CD8-positive, alpha-beta memory T cell (primary cell): ENCODE results near the gene SPACA5. TPM values are rescaled to one million over a fixed set of nuclear protein-coding genes. Genes with fewer than 3 reads are reported as not detected.

Source experiments
- CTCF ChIA-PET: fragments of 350-600 bp; sonication (Branson Sonifier 250); formaldehyde crosslinking; loops from one replicate; lab custom pipeline; 2021; ENCODE audit warnings: antibody characterized with exemption; lab: Charles Lee
- POLR2A ChIA-PET: fragments of 350-600 bp; sonication (Branson Sonifier 250); formaldehyde crosslinking; loops from one replicate; lab custom pipeline; 2021; ENCODE audit warnings: antibody characterized with exemption; lab: Charles Lee
- DNase-seq, 5 donors: peaks; one replicate each; pipeline versions ENCODE4 v3.0.0 to v3.0.0-alpha.2; 2020 to 2022; ENCODE audit warnings: mixed read lengths in 1 of 5
- H3K27ac ChIP-seq: one replicate; pipeline ENCODE4 v1.7.0; 2013; ENCODE audit warnings: low read depth, mild to moderate bottlenecking, low read length, moderate library complexity
- H3K27me3 ChIP-seq: 2 replicates; pipeline ENCODE4 v1.7.0; 2013; ENCODE audit warnings: low read length, mild to moderate bottlenecking; ENCODE audit not compliant: insufficient read depth, poor library complexity, severe bottlenecking
- H3K36me3 ChIP-seq: 2 replicates; pipeline ENCODE4 v1.7.0; 2013; ENCODE audit warnings: mild to moderate bottlenecking, low read length, moderate library complexity; ENCODE audit not compliant: insufficient read depth
- H3K4me1 ChIP-seq: 2 replicates; pipeline ENCODE4 v1.7.0; 2013; ENCODE audit warnings: mild to moderate bottlenecking, low read length, moderate library complexity; ENCODE audit not compliant: insufficient read depth
- H3K4me3 ChIP-seq: 2 replicates; pipeline ENCODE4 v1.7.0; 2013; ENCODE audit warnings: mild to moderate bottlenecking, low read length
- H3K9me3 ChIP-seq: 2 replicates; pipeline ENCODE4 v1.7.0; 2013; ENCODE audit warnings: mild to moderate bottlenecking, low read length
- H3K27ac Mint-ChIP-seq, 8 donors: one replicate each; pipeline ENCODE4 v1.8.0; 2020 to 2021; ENCODE audit warnings: mixed read lengths in 8 of 8, mild to moderate bottlenecking in 6 of 8, inconsistent platforms in 3 of 8, moderate library complexity in 3 of 8
- H3K27me3 Mint-ChIP-seq, 2 donors: one replicate each; pipeline ENCODE4 v1.8.0; 2020 to 2021; ENCODE audit warnings: mixed read lengths in 2 of 2, mild to moderate bottlenecking in 1 of 2, moderate library complexity in 1 of 2
- H3K36me3 Mint-ChIP-seq, 3 donors: one replicate each; pipeline ENCODE4 v1.8.0; 2020 to 2021; ENCODE audit warnings: mixed read lengths in 3 of 3, inconsistent platforms in 1 of 3, mild to moderate bottlenecking in 1 of 3
- H3K4me1 Mint-ChIP-seq, 3 donors: one replicate each; pipeline ENCODE4 v1.8.0; 2020 to 2021; ENCODE audit warnings: mixed read lengths in 3 of 3, inconsistent platforms in 1 of 3, mild to moderate bottlenecking in 1 of 3
- H3K4me3 Mint-ChIP-seq, 7 donors: one replicate each; pipeline ENCODE4 v1.8.0; 2020 to 2021; ENCODE audit warnings: mixed read lengths in 7 of 7, mild to moderate bottlenecking in 6 of 7, moderate library complexity in 4 of 7, inconsistent platforms in 2 of 7
- H3K9me3 Mint-ChIP-seq, 5 donors: one replicate each; pipeline ENCODE4 v1.8.0; 2020 to 2022; ENCODE audit warnings: mixed read lengths in 5 of 5, mild to moderate bottlenecking in 3 of 5, moderate library complexity in 2 of 5, inconsistent platforms in 1 of 5
- polyA plus RNA-seq: library from polyadenylated mRNA; unstranded; fragments of 300-500 nt; fragmentation: Illumina TruSeq; gene quantifications from one replicate; pipeline ENCODE4 v1.2.3, GENCODE V29; 2021
- total RNA-seq, 2 experiments: library from RNA; stranded (reverse); gene quantifications; one replicate each; pipeline ENCODE4 v1.2.3, GENCODE V29; 2021

SPACA5 gene
- total and polyA plus RNA-seq, 3 experiments from 2014 or later = not detected

DNA sequence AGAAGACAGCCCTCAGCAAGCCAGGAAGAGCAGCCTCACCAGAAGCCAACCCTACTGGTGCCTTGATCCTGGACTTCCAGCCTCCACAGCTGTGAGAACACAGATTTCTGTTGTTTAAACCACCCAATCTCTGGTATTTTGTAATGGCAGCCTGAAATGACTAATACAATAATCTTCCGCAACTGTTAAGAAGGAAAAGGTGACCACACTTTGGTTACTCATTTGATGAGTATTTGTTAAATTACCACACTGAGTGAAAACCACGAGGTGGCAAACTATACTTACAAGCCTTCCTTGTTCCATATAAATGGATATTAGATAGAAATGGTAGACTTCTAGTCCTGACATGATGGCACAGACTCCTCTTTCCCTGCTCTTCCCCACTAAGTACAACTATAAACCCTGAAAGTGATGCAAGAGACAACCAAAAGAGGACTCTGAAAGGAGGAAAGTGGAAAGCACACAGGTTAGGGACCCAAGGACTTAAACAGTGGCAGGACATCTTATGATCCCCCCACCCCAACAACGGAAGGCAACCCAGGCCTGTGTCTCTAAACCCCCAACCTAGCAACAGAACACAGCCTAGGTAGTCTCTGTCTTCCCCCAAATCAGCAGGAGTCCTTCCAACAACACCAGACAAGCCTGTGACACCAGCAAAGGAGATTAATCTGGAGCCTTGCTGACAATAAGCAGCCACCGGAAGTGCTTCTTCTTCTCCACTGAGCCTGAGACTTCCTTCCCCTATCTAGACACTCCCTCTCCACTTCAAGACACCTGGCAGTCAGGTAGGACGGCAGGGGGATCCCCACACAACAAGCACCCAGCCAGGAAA is 15.3 kb upstream of the SPACA5 start:
- Histone ChIP-seq H3K36me3 (peaks cover 5% of the 10 kb centered on the region), H3K4me1 (peaks cover 13% of the 10 kb centered on the region), H3K27me3 (no peaks in the 10 kb centered on the region), H3K4me3 (no peak overlapping the region), H3K9me3 (no peaks in the 10 kb centered on the region), H3K27ac (no peak overlapping the region)
- peak in 1 of 5 donors; percentile 3 for DNase-seq
- Mint-ChIP-seq H3K9me3 (peaks cover 0 to 2% (median 0%) of the 10 kb centered on the region in 5 donors), H3K4me3 (peak overlapping the region in 1 of 7 donors; percentile 18), H3K36me3 (peaks cover 10 to 75% (median 20%) of the 10 kb centered on the region in 3 donors), H3K27ac (peak overlapping the region in 6 of 8 donors; percentile 8 to 72 (median 42)), H3K4me1 (peaks cover 18 to 41% (median 39%) of the 10 kb centered on the region in 3 donors), H3K27me3 (no peaks in the 10 kb centered on the region)
- POLR2A ChIA-PET = interaction anchor here (0.6 kb wide), 1 partner anchor 722 kb away, joined by 3 read pairs; no protein-coding TSS in a partner anchor
- CTCF ChIA-PET = no interaction called here

DNA sequence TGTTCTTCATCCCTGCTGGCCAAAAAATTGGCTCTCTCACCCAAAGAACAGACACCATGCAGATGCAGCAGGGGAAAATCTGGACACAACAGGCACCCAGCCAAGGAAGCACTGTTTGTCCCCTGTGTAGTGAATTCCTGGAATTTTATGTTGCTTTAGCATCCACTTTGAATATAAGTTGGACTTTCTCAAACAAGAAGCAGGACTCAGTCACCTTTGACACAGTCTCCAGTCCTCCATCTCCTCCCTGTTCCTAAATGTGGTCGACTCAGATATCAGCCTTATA is 14.8 kb upstream of the SPACA5 start:
- Mint-ChIP-seq H3K27me3 (no peaks in the 10 kb centered on the region), H3K9me3 (peaks cover 0 to 2% (median 0%) of the 10 kb centered on the region in 5 donors), H3K36me3 (peaks cover 9 to 75% (median 18%) of the 10 kb centered on the region in 3 donors), H3K4me3 (no peak overlapping the region), H3K4me1 (peaks cover 18 to 41% (median 39%) of the 10 kb centered on the region in 3 donors), H3K27ac (peak overlapping the region in 3 of 8 donors; percentile 8 to 59 (median 24))
- ChIA-PET POLR2A (no interaction called here), CTCF (no interaction called here)
- no peaks in the 10 kb centered on the region for H3K9me3 ChIP-seq
- no peak overlapping the region for H3K27ac ChIP-seq
- H3K27me3 ChIP-seq = no peaks in the 10 kb centered on the region
- H3K4me3 ChIP-seq = no peak overlapping the region
- H3K36me3 ChIP-seq = no peaks in the 10 kb centered on the region
- H3K4me1 ChIP-seq = peaks cover 13% of the 10 kb centered on the region
- no peak for DNase-seq

DNA sequence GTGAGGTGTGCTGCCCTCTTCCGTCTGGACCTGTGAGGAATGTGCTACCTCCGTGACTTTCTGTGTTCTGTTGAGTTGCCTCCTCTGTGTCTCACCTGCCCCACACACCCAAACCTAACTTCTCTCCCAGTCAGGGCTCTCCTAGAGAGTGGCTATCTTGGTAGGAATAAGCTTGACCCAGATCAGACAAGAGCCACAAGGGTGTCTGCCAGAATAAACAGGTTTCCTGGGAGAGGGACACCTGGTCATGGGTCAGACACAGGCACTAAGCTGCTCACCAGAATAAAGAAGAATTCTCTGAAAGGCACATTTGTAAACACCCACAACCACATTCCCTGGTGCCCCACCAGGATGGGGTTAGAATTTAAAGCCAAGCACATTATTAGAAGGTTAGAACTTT is 14.1 kb upstream of the SPACA5 start:
- no peaks in the 10 kb centered on the region for H3K27me3 ChIP-seq
- ChIA-PET CTCF (no interaction called here), POLR2A (no interaction called here)
- Mint-ChIP-seq H3K27me3 (no peaks in the 10 kb centered on the region), H3K27ac (peak overlapping the region in 1 of 8 donors; percentile 72), H3K4me1 (peaks cover 18 to 41% (median 39%) of the 10 kb centered on the region in 3 donors), H3K36me3 (peaks cover 9 to 70% (median 13%) of the 10 kb centered on the region in 3 donors), H3K4me3 (no peak overlapping the region), H3K9me3 (peaks cover 0 to 2% (median 0%) of the 10 kb centered on the region in 5 donors)
- H3K9me3 ChIP-seq = no peaks in the 10 kb centered on the region
- H3K27ac ChIP-seq = no peak overlapping the region
- H3K4me1 ChIP-seq = peaks cover 13% of the 10 kb centered on the region
- no peak overlapping the region for H3K4me3 ChIP-seq
- no peaks in the 10 kb centered on the region for H3K36me3 ChIP-seq
- DNase-seq = no peak

- Mint-ChIP-seq H3K9me3 (peaks cover 0 to under 1% (median 0%) of the 10 kb centered on the region in 5 donors), H3K4me3 (peak overlapping the region in 5 of 7 donors; percentile 3 to 65 (median 7)), H3K27ac (peak overlapping the region in 4 of 8 donors; percentile 9 to 50 (median 26)), H3K36me3 (peaks cover 2 to 41% (median 3%) of the 10 kb centered on the region in 3 donors), H3K4me1 (peaks cover 25 to 38% (median 32%) of the 10 kb centered on the region in 3 donors), H3K27me3 (peaks cover 0 to 4% of the 10 kb centered on the region in 2 donors)
- H3K27me3 ChIP-seq = no peaks in the 10 kb centered on the region
- no peak overlapping the region for H3K4me3 ChIP-seq
- CTCF ChIA-PET = no interaction called here
- H3K36me3 ChIP-seq = no peaks in the 10 kb centered on the region
- H3K27ac ChIP-seq = no peak overlapping the region
- no peaks in the 10 kb centered on the region for H3K9me3 ChIP-seq
- DNase-seq = no peak
- POLR2A ChIA-PET = no interaction called here
- peaks cover 6% of the 10 kb centered on the region for H3K4me1 ChIP-seq
Measured at GRCh38 chrX:48001260-48001659, 5.5 kb upstream of the SPACA5 start.

DNA sequence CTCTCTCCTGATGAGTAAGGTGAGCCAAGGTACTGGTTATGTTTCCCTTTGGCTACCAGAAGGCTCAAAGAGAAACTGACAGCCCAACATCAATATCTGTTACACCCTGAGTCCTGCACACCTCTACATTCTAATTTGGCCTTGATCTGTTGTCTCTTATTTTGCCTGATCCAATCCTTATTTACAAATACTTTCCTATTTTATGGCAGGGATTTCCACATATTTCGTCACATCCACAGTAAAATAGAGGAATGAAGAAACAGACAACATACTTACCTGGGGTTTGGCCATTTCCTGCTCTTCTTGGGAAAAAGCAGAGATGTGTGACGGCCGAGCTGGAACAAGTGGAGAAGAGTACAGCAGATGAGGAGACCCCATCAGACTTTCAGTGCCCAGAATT is 4.5 kb upstream of the SPACA5 start:
- ChIA-PET CTCF (no interaction called here), POLR2A (interaction anchor here (1.0 kb wide), 1 partner anchor 19 kb away, joined by 3 read pairs; no protein-coding TSS in a partner anchor)
- Mint-ChIP-seq H3K4me1 (peaks cover 25 to 38% (median 32%) of the 10 kb centered on the region in 3 donors), H3K27ac (peak overlapping the region in 7 of 8 donors; percentile 9 to 67 (median 52)), H3K9me3 (no peaks in the 10 kb centered on the region), H3K36me3 (peaks cover 0 to 33% (median 2%) of the 10 kb centered on the region in 3 donors), H3K4me3 (peak overlapping the region; percentile 29 to 75 (median 56)), H3K27me3 (peaks cover 0 to 4% of the 10 kb centered on the region in 2 donors)
- H3K9me3 ChIP-seq = no peaks in the 10 kb centered on the region
- no peak overlapping the region for H3K4me3 ChIP-seq
- no peaks in the 10 kb centered on the region for H3K36me3 ChIP-seq
- peaks cover 6% of the 10 kb centered on the region for H3K4me1 ChIP-seq
- no peaks in the 10 kb centered on the region for H3K27me3 ChIP-seq
- no peak for DNase-seq
- no peak overlapping the region for H3K27ac ChIP-seq

- peak overlapping the region; percentile 77 for H3K4me3 ChIP-seq
- H3K36me3 Mint-ChIP-seq = peaks cover 0 to 31% (median 2%) of the 10 kb centered on the region in 3 donors
- peaks cover 0 to 4% of the 10 kb centered on the region in 2 donors for H3K27me3 Mint-ChIP-seq
- H3K4me3 Mint-ChIP-seq = peak overlapping the region in 6 of 7 donors; percentile 61 to 99 (median 96)
- no peak for DNase-seq
- H3K4me1 ChIP-seq = peaks cover 6% of the 10 kb centered on the region
- H3K27ac Mint-ChIP-seq = peak overlapping the region in 3 of 8 donors; percentile 64 to 97 (median 77)
- ChIA-PET CTCF (no interaction called here), POLR2A (interaction anchor here (1.0 kb wide), 1 partner anchor 18 kb away, joined by 3 read pairs; no protein-coding TSS in a partner anchor)
- peak overlapping the region; percentile 76 for H3K27ac ChIP-seq
- no peaks in the 10 kb centered on the region for H3K36me3 ChIP-seq
- H3K9me3 ChIP-seq = no peaks in the 10 kb centered on the region
- no peaks in the 10 kb centered on the region for H3K9me3 Mint-ChIP-seq
- H3K4me1 Mint-ChIP-seq = peaks cover 25 to 38% (median 32%) of the 10 kb centered on the region in 3 donors
- H3K27me3 ChIP-seq = no peaks in the 10 kb centered on the region
Measured at GRCh38 chrX:48002929-48003328, 3.9 kb upstream of the SPACA5 start.

DNA sequence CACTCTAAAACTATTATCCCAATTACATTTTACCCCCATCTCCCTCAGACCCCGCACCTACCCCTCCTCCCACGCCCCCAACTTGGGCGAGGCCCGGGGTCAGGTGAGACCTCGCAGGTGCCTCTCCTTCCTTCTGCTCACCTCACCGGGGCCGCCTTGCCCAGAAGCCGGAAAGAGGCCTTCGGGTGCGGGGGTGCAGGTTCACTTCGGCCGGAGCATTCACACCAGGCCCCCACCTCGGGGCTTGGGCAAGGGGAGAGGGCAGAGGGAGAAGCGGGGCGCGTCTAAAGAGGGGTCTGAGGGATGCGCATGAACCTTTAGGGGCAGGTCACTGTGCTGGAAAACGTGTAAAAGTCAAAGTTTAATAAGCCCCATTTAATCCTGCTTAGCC is 3.4 kb upstream of the SPACA5 start:
- Mint-ChIP-seq H3K4me1 (peaks cover 23 to 38% (median 32%) of the 10 kb centered on the region in 3 donors), H3K27me3 (peaks cover 0 to 4% of the 10 kb centered on the region in 2 donors), H3K36me3 (peaks cover 0 to 28% (median 2%) of the 10 kb centered on the region in 3 donors), H3K27ac (peak overlapping the region; percentile 77 to 100 (median 96)), H3K4me3 (peak overlapping the region; percentile 89 to 99 (median 96)), H3K9me3 (no peaks in the 10 kb centered on the region)
- Histone ChIP-seq H3K4me1 (peaks cover 6% of the 10 kb centered on the region), H3K36me3 (no peaks in the 10 kb centered on the region), H3K27ac (peak overlapping the region; percentile 76), H3K27me3 (no peaks in the 10 kb centered on the region), H3K4me3 (peak overlapping the region; percentile 77), H3K9me3 (no peaks in the 10 kb centered on the region)
- CTCF ChIA-PET = no interaction called here
- peak in 1 of 5 donors; percentile 5 for DNase-seq
- POLR2A ChIA-PET = interaction anchor here (1.0 kb wide), 1 partner anchor 18 kb away, joined by 3 read pairs; no protein-coding TSS in a partner anchor
